ENCODE measurements around the gene TNNC2. TPM values are rescaled to one million over a fixed set of nuclear protein-coding genes. Genes with fewer than 3 reads are reported as not detected.
"Not testable (repeated sequence)": the region's sequence is repeated elsewhere in the genome, so short reads cannot be mapped to it uniquely, and the experiment has no call there.

The TNNC2 gene
- polyA plus RNA-seq, 1 donor from 2014 or later = 3.8 TPM

GRCh38 chr20:45798935-45799642 is 28.0 kb downstream of the TNNC2 start:
- no peaks in the 10 kb centered on the region for H3K9me2 ChIP-seq (ENCODE audit: insufficient read depth, low read length)

GRCh38 chr20:45797955-45798354 is 29.2 kb downstream of the TNNC2 start:
- H3F3A ChIP-seq (ENCODE audit: insufficient read depth, low read length, poor library complexity, severe bottlenecking); H3K4me3 ChIP-seq (ENCODE audit: low read length); H2AFZ ChIP-seq (ENCODE audit: low read depth, low read length); H4K20me1 ChIP-seq (ENCODE audit: insufficient read depth); H3K9me3 ChIP-seq (ENCODE audit: low read length); H3K27ac ChIP-seq (ENCODE audit: low read length); H3K79me2 ChIP-seq (replicated peaks; ENCODE audit: insufficient read depth, low read length); H3K9ac ChIP-seq (ENCODE audit: low read length); H3K9me2 ChIP-seq (ENCODE audit: insufficient read depth, low read length); H3K4me2 ChIP-seq (ENCODE audit: low read length); H3K36me3 ChIP-seq (ENCODE audit: insufficient read depth, low read length); H3K27me3 ChIP-seq (ENCODE audit: insufficient read depth, low read depth, low read length): not testable (repeated sequence)

More at GRCh38 chr20:45798935-45799642, 28.0 kb downstream of the TNNC2 start:
- no peaks in the 10 kb centered on the region for H3K9me3 ChIP-seq (ENCODE audit: low read length)
- no peak overlapping the region for H3K9ac ChIP-seq (ENCODE audit: low read length)
- H3K27ac ChIP-seq (ENCODE audit: low read length) = no peak overlapping the region
- H2AFZ ChIP-seq (ENCODE audit: low read depth, low read length) = no peak overlapping the region
- H3F3A ChIP-seq (ENCODE audit: insufficient read depth, low read length, poor library complexity, severe bottlenecking) = no peaks in the 10 kb centered on the region
- H3K4me3 ChIP-seq (ENCODE audit: low read length) = no peak overlapping the region
- no peaks in the 10 kb centered on the region for H3K36me3 ChIP-seq (ENCODE audit: insufficient read depth, low read length)
- H3K4me2 ChIP-seq (ENCODE audit: low read length) = no peak overlapping the region
- H3K27me3 ChIP-seq (ENCODE audit: insufficient read depth, low read depth, low read length) = no peaks in the 10 kb centered on the region
- H3K79me2 ChIP-seq (replicated peaks; ENCODE audit: insufficient read depth, low read length) = no peaks in the 10 kb centered on the region
- TF ChIP-seq SMC3 (conservative IDR thresholded peaks at IDR 0.05; ENCODE audit: poor library complexity) (peak; percentile 64), TAF1 (IDR thresholded peaks at IDR 0.05; ENCODE audit: low read depth) (no peak), RAD21 (conservative IDR thresholded peaks at IDR 0.05) (peak; percentile 66), MXI1 (conservative IDR thresholded peaks at IDR 0.05; ENCODE audit: poor library complexity, severe bottlenecking) (no peak), EP300 (conservative IDR thresholded peaks at IDR 0.05; ENCODE audit: poor library complexity, severe bottlenecking) (no peak), REST (IDR thresholded peaks at IDR 0.05; ENCODE audit: borderline replicate concordance) (no peak), CTCF (IDR thresholded peaks at IDR 0.05; ENCODE audit: poor library complexity, severe bottlenecking) (peak; percentile 69), EZH2 (IDR thresholded peaks at IDR 0.05; ENCODE audit: borderline replicate concordance, insufficient read depth, low read length, poor library complexity, severe bottlenecking) (no peak)
- H4K20me1 ChIP-seq (ENCODE audit: insufficient read depth) = no peaks in the 10 kb centered on the region

- H3K36me3 ChIP-seq (ENCODE audit: insufficient read depth, low read length); H3K9me2 ChIP-seq (ENCODE audit: insufficient read depth, low read length); H3K4me2 ChIP-seq (ENCODE audit: low read length); H3K27me3 ChIP-seq (ENCODE audit: insufficient read depth, low read depth, low read length); H3K4me3 ChIP-seq (ENCODE audit: low read length); H3K9ac ChIP-seq (ENCODE audit: low read length); H2AFZ ChIP-seq (ENCODE audit: low read depth, low read length); H3K79me2 ChIP-seq (replicated peaks; ENCODE audit: insufficient read depth, low read length); H4K20me1 ChIP-seq (ENCODE audit: insufficient read depth); H3K9me3 ChIP-seq (ENCODE audit: low read length); H3F3A ChIP-seq (ENCODE audit: insufficient read depth, low read length, poor library complexity, severe bottlenecking); H3K27ac ChIP-seq (ENCODE audit: low read length): not testable (repeated sequence)
These were observed 29.6 kb downstream of the TNNC2 start for GRCh38 chr20:45797510-45797909.

All from neural cell (in vitro differentiated cells).